GM19468 (cell line): ENCODE results near the gene CNTNAP5.

Source experiments
- ATAC-seq: cut with Tn5 transposase; IDR thresholded peaks from one replicate; pipeline ENCODE4 v1.9.1; 2021; ENCODE audit warnings: mild to moderate bottlenecking, moderate library complexity, moderate number of reproducible peaks; ENCODE audit not compliant: unreplicated experiment; ENCODE audit errors: extremely low read depth

Gene CNTNAP5

DNA sequence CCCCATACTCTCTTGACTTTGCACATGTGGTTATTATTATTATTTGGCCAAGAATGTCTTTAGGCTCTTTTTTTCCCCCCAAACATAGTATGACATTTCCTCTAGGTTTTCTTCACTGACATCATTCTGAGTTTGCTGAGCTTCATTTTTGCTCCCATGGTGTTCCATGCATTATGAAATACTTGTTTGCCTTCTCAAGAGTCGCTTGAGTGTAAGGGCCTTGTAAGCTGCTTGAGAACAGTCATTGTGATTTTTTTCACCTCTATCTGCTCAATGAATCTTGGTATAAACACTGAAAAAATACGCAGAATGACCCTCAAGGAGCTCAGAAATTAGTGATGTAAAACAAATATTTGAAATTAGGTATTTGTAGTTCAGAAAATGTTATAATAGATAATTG lies 688.9 kb downstream of the CNTNAP5 start:
- no peak for ATAC-seq

DNA sequence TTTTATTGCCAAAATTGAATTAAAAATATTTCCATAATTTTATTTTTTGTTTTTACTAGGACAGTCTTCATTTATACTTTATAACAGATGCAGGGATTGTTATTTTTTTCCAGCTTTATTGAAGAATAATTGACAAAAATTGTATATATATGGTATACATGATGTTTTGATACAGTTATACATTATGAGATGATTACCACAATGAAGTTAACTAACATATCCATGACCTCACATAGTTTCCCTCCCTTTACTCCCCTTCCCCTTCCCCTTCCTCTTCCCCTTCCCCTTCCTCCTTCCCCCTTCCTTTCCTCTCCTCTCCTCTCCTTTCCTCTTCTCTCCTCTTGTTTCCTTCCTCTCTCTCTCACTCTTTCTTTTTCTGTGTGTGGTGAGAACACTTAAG lies 700.1 kb downstream of the CNTNAP5 start:
- ATAC-seq, result no peak

- ATAC-seq, result no peak
Observed at GRCh38 chr2:124740636-124741035, 715.5 kb downstream of the CNTNAP5 start.

DNA sequence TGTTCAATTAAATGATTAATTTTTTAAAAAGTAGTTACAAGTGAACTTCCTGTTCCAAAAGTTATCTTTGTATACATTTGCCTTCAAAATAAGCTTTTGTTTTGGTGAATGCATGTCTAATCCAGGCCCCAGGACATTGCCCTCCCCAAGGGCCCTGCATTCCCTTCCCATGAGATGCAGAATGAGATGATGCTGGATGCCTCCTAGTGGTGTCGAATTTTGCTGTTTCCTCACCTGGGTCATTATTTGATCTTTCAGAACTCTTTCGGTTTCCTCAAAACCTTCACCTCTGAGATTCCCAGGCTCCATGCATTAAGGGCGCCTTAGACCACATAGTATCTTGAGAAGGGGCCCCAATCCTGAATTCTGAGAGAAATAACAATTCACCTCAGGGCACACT lies 728.8 kb downstream of the CNTNAP5 start:
- ATAC-seq, result no peak

GRCh38 chr2:124755386-124755785 lies 730.3 kb downstream of the CNTNAP5 start:
- ATAC-seq, result no peak

GRCh38 chr2:124756048-124756447 lies 731.0 kb downstream of the CNTNAP5 start:
- ATAC-seq, result no peak

- no peak for ATAC-seq
Observed at GRCh38 chr2:124762388-124762787, 737.3 kb downstream of the CNTNAP5 start.

GRCh38 chr2:124763611-124764010 lies 738.5 kb downstream of the CNTNAP5 start:
- ATAC-seq, result no peak

GRCh38 chr2:124774781-124775180 lies 749.7 kb downstream of the CNTNAP5 start:
- no peak for ATAC-seq

GRCh38 chr2:124776332-124776731 lies 751.2 kb downstream of the CNTNAP5 start:
- ATAC-seq, result no peak

GRCh38 chr2:124778076-124778475 lies 753.0 kb downstream of the CNTNAP5 start:
- ATAC-seq, result no peak

DNA sequence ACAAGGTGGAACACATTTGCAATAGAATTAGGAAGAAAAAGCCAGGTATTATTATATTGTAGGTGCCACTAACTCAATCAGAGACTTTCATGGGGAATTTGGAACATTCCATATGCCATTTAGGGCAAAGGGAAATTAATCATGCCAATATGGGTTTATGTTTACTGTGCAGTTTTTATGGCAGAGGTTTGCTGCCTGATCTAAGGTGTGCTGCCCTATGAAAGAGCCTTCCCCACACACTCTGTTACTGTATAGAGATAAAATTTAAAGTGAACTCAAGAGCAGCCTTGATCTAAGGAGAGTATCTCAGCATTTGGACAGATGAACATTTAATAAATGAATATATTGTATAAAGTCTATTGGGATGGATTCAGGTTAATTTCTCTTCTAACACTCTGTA lies 771.6 kb downstream of the CNTNAP5 start:
- ATAC-seq, result no peak

DNA sequence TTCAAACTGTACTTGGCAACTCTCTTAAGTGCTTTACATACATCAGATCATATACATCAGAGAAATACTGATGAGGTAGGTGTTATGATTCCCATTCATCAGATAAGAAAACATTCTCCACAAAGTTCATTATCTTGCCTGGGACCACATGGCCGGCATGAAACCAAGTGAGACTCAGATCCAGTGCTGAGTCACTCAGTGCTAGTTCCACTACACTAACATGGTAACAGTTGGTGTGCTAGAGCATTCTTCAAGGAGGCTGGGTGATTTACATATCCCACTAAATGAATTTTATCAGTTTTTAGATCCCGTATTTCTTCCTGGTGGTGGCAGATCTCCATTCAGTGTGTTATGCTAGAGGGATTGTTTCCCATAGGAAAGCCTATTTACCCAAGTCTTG lies 772.0 kb downstream of the CNTNAP5 start:
- no peak for ATAC-seq

- no peak for ATAC-seq
Observed at GRCh38 chr2:124798551-124798950, 773.5 kb downstream of the CNTNAP5 start.

DNA sequence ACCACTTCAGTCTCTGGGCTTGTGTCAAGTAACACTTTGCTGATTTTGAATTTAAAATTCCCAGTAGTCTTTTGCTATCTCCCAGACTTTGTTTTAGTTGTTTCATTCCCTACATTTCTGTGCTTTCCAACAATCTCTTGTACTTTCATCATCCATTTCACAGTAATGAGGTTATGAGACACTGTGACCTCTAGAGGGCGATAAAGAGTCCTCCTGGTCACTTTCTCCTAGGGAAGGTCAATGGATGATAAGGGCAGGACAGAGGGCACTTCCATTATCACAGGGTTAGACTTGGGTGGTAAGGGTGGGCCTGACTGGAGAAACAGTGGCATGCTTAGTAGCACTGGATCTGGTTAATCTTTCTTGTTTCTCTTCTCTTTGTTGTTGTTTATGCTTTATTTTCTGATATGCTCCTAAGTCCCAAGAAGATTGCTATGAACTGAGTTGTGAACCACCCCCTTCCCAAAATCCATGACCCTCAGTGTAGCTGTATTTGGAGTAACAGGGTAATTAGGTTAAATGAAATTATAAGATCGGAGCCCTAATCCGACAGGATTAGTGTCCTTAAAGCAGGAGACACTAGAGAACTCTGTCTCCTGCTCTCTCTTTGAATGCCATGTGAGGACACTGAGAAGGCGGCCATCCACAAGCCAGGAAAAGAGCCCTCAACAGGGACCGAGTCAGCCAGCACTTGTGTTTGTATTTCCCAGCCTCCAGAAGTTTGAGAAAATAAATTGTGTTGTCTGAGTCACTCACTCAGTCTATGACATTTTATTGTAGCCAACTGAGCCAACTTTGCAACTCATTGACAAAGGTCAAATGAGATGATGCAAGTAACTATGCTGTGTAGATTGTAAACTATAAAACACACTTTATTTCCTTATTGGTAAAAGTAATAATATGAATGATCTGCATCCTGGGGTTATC lies 779.2 kb downstream of the CNTNAP5 start:
- no peak for ATAC-seq

GRCh38 chr2:124805060-124805459 lies 780.0 kb downstream of the CNTNAP5 start:
- ATAC-seq, result peak; percentile 41

DNA sequence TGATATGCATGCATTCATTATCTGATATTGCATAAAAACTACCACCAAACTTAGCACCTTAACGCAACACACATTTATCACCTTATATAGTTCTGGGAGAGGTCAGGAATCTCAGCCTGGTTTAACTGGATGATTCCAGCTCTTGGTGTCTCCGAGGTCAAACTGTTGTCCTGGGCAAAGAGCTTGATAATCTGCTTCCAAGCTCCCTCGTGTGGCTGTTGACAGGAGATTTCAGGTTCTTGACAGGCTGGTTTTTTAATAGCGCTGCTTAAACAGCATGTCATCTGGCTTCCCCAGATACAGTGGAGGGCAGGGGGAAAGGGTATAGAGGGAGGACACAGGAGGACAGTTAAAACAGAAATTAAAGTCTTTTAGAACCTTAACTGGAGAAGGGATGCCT lies 785.0 kb downstream of the CNTNAP5 start:
- no peak for ATAC-seq

DNA sequence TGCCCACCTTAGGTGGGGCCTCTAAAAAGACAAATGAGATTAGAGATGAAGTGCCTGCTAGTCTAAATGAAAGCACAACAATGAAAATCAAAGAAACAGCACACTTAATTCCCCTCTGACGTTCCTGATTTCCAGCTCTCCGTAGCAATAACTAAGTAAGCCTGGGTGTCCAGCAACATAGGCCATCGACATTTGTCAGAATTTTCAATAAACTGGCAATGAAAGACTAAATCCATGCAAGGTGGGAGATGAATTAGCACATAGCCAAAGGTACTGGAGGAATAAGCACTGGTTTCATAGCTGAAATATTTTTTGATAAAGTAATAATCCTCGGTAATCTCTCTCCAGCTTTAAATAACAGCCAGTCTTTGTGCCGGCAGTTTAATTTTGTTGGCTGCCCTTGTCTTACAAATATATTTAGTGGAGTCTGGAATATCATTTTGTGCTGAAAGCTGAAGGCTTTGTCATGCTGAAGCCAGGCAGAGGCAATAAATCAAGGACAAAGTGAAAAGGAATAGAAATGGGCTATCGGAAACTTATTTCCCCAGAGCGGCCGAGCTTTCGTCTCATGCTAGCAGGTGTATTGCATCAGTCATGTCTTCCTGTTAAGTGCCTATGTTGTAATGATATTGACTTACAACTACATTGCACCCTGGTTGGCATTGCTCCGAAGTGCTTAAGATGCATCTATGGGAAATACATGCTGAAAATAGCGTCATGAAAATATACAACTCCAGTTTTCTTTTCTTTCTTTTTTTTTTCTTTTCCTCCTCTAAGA lies 790.1 kb downstream of the CNTNAP5 start:
- ATAC-seq, result no peak

- ATAC-seq, result no peak
Observed at GRCh38 chr2:124816007-124816406, 790.9 kb downstream of the CNTNAP5 start.

- ATAC-seq, result no peak
Observed at GRCh38 chr2:124822516-124822915, 797.4 kb downstream of the CNTNAP5 start.

GRCh38 chr2:124824441-124824840 lies 799.4 kb downstream of the CNTNAP5 start:
- ATAC-seq, result no peak
